LNCaP clone FGC (cell line): Measurements from ENCODE around the gene ZNF211.

Experiments
- DNase-seq: peaks from one replicate; pipeline ENCODE4 v3.0.0-alpha.2; 2011; ENCODE audit warnings: low read depth
- H3K4me3 ChIP-seq: 2 replicates; pipeline ENCODE4 v1.5.1; 2011; ENCODE audit warnings: mild to moderate bottlenecking, low read depth, low read length, control low read depth
- TF ChIP-seq, protein P1 (sequence below): IDR thresholded peaks from 2 replicates; pipeline ENCODE4 v1.5.1; 2012; ENCODE audit warnings: mild to moderate bottlenecking; ENCODE audit not compliant: control insufficient read depth, insufficient read depth; ENCODE audit errors: extremely low read depth

The ZNF211 gene

DNA sequence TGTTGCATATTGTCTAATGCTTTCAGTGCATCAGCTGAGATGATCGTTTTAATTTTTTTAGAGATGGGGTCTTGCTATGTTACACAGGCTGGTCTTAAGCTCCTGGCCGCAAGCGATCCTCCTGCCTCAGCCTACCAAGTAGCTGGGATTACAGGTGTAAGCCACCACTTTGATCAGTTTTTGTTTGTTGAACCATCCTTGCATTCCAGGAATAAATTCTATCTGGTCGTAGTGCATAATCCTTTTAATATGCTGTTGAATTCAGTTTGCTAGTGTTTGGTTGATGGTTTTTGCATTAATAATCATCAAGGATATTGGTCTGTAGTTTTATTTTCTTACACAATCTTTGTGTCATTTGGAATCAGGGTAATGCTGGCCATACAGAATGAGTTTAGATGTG, 4.4 kb downstream of the ZNF211 start:
- H3K4me3 ChIP-seq = no peak overlapping the region
- no peak for DNase-seq
- TF ChIP-seq, protein P1, sequence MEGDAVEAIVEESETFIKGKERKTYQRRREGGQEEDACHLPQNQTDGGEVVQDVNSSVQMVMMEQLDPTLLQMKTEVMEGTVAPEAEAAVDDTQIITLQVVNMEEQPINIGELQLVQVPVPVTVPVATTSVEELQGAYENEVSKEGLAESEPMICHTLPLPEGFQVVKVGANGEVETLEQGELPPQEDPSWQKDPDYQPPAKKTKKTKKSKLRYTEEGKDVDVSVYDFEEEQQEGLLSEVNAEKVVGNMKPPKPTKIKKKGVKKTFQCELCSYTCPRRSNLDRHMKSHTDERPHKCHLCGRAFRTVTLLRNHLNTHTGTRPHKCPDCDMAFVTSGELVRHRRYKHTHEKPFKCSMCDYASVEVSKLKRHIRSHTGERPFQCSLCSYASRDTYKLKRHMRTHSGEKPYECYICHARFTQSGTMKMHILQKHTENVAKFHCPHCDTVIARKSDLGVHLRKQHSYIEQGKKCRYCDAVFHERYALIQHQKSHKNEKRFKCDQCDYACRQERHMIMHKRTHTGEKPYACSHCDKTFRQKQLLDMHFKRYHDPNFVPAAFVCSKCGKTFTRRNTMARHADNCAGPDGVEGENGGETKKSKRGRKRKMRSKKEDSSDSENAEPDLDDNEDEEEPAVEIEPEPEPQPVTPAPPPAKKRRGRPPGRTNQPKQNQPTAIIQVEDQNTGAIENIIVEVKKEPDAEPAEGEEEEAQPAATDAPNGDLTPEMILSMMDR = no peak

DNA sequence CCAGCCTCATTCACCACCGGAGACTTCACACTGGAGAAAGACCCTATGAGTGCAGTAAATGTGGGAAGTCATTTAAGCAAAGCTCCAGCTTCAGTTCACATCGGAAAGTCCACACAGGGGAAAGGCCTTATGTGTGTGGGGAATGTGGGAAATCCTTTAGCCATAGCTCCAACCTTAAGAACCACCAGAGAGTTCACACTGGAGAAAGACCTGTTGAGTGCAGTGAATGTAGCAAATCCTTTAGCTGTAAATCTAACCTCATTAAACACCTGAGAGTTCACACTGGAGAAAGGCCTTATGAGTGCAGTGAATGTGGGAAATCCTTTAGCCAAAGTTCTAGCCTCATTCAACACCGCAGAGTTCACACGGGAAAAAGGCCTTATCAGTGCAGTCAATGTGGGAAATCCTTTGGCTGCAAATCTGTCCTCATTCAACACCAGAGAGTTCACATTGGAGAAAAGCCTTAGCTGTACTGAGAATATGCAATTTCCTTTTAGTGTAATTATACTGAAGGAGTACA, 8.8 kb downstream of the ZNF211 start:
- TF ChIP-seq, protein P1 = no peak
- DNase-seq = no peak
- no peak overlapping the region for H3K4me3 ChIP-seq

DNA sequence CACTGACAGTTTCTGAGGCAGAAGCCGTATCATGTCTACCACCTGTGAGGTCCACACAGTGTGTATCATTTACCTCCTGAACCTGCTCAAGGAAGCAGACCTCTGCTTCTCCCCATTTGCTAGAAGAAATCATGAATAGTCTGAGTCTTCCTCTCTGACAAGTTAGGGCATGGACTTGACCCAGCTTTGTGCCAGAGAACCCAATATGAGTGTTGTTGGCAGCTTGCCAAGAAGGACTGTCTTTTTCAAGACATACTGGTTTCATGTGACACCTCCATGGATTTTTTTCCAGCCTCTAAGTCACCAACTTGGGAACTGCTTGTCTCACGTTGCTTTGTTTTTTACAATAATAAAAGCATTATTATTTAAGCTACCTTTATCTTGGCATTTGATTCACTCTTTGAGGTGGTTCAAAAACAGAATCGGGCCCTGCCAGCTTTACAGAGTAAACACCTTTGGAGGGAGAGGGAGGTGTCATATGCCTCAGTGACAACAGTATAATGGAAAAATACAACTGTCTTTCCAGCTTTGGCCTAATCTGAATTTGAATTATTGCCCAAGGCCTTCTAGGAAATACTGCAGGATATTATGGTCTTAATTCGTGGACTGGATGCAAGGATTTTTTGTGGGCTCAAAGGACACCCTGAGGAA, 9.6 kb downstream of the ZNF211 start:
- DNase-seq = peak; percentile 72
- H3K4me3 ChIP-seq = no peak overlapping the region
- TF ChIP-seq, protein P1 = no peak

DNA sequence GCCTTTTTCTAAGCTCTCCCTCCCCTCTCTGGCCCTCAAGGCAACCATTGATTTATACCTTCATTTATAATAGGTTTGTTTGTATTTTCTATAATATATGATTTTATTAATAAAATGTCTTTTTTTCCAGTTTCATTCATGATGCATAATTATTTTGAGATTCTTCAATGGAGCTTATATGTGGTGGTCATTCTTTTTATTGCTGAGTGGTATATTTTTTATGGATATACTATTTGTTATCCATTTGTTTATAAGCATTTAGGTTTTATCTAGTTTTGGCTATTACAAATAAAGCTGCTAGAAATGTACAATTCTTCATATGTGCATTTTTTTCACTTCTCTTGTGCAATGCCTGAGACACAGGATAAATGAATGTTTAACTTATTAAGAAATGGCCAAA, 10.8 kb downstream of the ZNF211 start:
- DNase-seq = no peak
- no peak overlapping the region for H3K4me3 ChIP-seq
- TF ChIP-seq, protein P1 = no peak

DNA sequence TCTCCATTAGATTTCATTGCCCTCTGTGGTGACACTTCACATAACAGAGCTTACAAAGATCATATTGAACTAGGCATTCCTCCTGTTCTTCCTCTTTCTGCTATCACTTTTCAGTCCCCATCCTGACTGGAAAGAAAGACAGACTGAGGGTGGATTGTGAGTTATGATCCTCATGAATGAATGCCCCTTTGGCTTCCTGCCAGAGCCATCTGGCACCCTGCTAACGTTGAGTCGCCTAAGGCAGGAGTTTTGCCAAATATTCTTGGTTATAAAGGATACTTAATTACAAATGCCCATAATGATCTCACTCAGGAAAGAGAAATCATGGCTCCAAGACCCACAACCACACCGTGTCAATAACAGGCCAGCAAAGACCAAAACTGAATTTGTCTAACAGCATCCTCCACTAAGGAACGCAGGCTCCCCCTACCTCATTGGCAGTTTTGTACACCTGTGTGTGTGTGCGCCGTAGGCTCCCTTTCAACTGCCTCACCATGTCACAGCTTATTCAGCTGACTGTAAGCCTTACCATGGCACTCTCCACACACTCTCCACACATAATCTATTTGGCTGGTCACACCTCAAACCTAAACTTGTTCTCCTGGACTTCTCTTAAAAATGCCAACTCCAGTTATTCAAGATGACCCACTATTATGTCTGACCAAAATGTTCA, 15.5 kb downstream of the ZNF211 start:
- no peak for DNase-seq
- TF ChIP-seq, protein P1 = no peak
- no peak overlapping the region for H3K4me3 ChIP-seq

DNA sequence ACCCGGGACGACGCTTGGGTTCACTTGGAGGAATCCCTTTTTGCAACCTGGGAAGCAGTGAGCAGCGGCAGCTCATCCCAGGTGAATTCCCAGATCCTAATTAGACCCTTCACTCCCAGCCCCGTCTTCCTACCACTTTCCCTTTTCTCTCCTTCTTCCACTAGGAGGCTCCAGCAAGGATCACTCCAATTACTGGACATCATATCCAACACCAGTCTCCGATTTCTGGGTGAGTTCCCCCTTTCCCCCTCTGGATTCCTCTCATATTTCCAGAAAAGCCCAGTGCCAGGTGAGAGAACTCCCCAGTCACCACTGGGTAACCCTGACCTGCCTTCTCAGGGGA, 18.7 kb downstream of the ZNF211 start:
- no peak overlapping the region for H3K4me3 ChIP-seq
- TF ChIP-seq, protein P1 = no peak
- DNase-seq = no peak
